SK-N-SH (cell line): ENCODE measurements around the gene TPPP. TPM values are rescaled to one million over a fixed set of nuclear protein-coding genes. Genes with fewer than 3 reads are reported as not detected.
A peak's percentile ranks its signal among the peaks of the same experiment; 100 is the strongest.

Experiments
- CTCF ChIA-PET: fragments of 300-600, 350-600 bp; formaldehyde crosslinking; extraction: SDS; loops from one replicate; lab custom pipeline; 2021; lab: Yijun Ruan, JAX
- POLR2A ChIA-PET: fragments of 350-600 bp; sonication (Branson Sonifier 250); formaldehyde crosslinking; extraction: SDS; loops from one replicate; lab custom pipeline; 2020; ENCODE audit warnings: antibody characterized with exemption, inconsistent platforms; lab: Yijun Ruan, JAX
- DNase-seq: peaks from one replicate; pipeline ENCODE4 v3.0.0; 2012
- H2AFZ ChIP-seq: fragments of 200-600 bp; sonication (generic); 2 replicates; pipeline ENCODE4 v1.8.1; 2016; ENCODE audit warnings: antibody characterized with exemption, mild to moderate bottlenecking, low read depth
- H3F3A ChIP-seq: fragments of 200-600 bp; sonication (generic); replicated peaks from 2 replicates; pipeline ENCODE3; 2016; ENCODE audit warnings: antibody characterized with exemption, mild to moderate bottlenecking; ENCODE audit not compliant: insufficient read depth
- H3K27ac ChIP-seq, 2 experiments: fragments of 200-500 bp in 1 of 2; fragments of 200-600 bp in 1 of 2; sonication (Bioruptor generic) in 1 of 2; sonication (generic), shearing (Covaris generic) in 1 of 2; 2 replicates each; pipeline versions ENCODE4 v1.5.1 to v1.6.1; 2014 to 2016; ENCODE audit warnings: low read depth in 2 of 2, inconsistent platforms in 1 of 2, low read length in 1 of 2, mild to moderate bottlenecking in 1 of 2, mixed read lengths in 1 of 2
- H3K27me3 ChIP-seq: fragments of 200-600 bp; sonication (generic), shearing (Covaris generic); 2 replicates; pipeline ENCODE4 v1.6.1; 2016; ENCODE audit warnings: mixed run types; ENCODE audit not compliant: insufficient read depth
- H3K36me3 ChIP-seq, 2 experiments: fragments of 200-500 bp in 1 of 2; fragments of 200-600 bp in 1 of 2; sonication (Bioruptor generic) in 1 of 2; sonication (generic) in 1 of 2; replicated peaks in 1 of 2; 2 replicates each; pipeline versions ENCODE3 to v1.5.1; 2014 to 2016; ENCODE audit warnings: low read length in 1 of 2, mild to moderate bottlenecking in 1 of 2; ENCODE audit not compliant: insufficient read depth in 2 of 2, control insufficient read depth in 1 of 2
- H3K4me1 ChIP-seq, 2 experiments: fragments of 200-500 bp in 1 of 2; fragments of 200-600 bp in 1 of 2; sonication (Bioruptor generic) in 1 of 2; sonication (generic), shearing (Covaris generic) in 1 of 2; 2 replicates each; pipeline versions ENCODE4 v1.5.1 to v1.6.1; 2014 to 2016; ENCODE audit warnings: low read depth in 1 of 2, low read length in 1 of 2, mixed run types in 1 of 2; ENCODE audit not compliant: insufficient read depth in 2 of 2, control insufficient read depth in 1 of 2
- H3K4me2 ChIP-seq: fragments of 200-600 bp; sonication (generic), shearing (Covaris generic); 2 replicates; pipeline ENCODE4 v1.6.1; 2017; ENCODE audit warnings: mixed run types
- H3K4me3 ChIP-seq, 2 experiments: fragments of 200-500 bp in 1 of 2; fragments of 200-600 bp in 1 of 2; sonication (Bioruptor generic) in 1 of 2; sonication (generic), shearing (Covaris generic) in 1 of 2; 2 replicates each; pipeline versions ENCODE4 v1.5.1 to v1.8.1; 2014 to 2016; ENCODE audit warnings: low read depth in 2 of 2, inconsistent platforms in 1 of 2, low read length in 1 of 2, mild to moderate bottlenecking in 1 of 2, mixed read lengths in 1 of 2, moderate library complexity in 1 of 2
- H3K79me2 ChIP-seq: fragments of 200-600 bp; sonication (generic); 2 replicates; pipeline ENCODE4 v1.8.1; 2017; ENCODE audit warnings: mild to moderate bottlenecking; ENCODE audit not compliant: insufficient read depth
- H3K9ac ChIP-seq: fragments of 200-600 bp; sonication (generic); 2 replicates; pipeline ENCODE4 v1.6.1; 2017; ENCODE audit warnings: mixed run types
- H3K9me2 ChIP-seq: fragments of 200-600 bp; sonication (generic); 2 replicates; pipeline ENCODE4 v1.6.1; 2017; ENCODE audit warnings: mixed run types
- H3K9me3 ChIP-seq: fragments of 200-600 bp; sonication (generic); 2 replicates; pipeline ENCODE4 v1.6.1; 2017; ENCODE audit warnings: mixed run types, mild to moderate bottlenecking, moderate library complexity
- H4K20me1 ChIP-seq: fragments of 200-600 bp; sonication (generic); 2 replicates; pipeline ENCODE4 v1.6.1; 2017; ENCODE audit warnings: mild to moderate bottlenecking, mixed run types; ENCODE audit not compliant: insufficient read depth
- EP300 ChIP-seq, 2 experiments: IDR thresholded peaks; 2 replicates each; pipeline versions ENCODE4 v1.4.0 to v1.6.1; 2012; ENCODE audit warnings: borderline replicate concordance in 1 of 2, low read depth in 1 of 2, low read length in 1 of 2
- FOXJ3 ChIP-seq: sonication (generic); formaldehyde crosslinking; IDR thresholded peaks from 2 replicates; pipeline ENCODE4 v1.5.1; 2020; ENCODE audit warnings: mild to moderate bottlenecking, missing genetic modification reagents
- GABPA ChIP-seq: IDR thresholded peaks from 2 replicates; pipeline ENCODE4 v1.4.0; 2012; ENCODE audit warnings: low read depth, mild to moderate bottlenecking
- GATA2 ChIP-seq: sonication (generic); formaldehyde crosslinking; IDR thresholded peaks from 2 replicates; pipeline ENCODE4 v1.5.0; 2020; ENCODE audit warnings: mild to moderate bottlenecking, missing genetic modification reagents
- MEF2A ChIP-seq: IDR thresholded peaks from 2 replicates; pipeline ENCODE4 v1.4.0; 2012; ENCODE audit warnings: low read depth, borderline replicate concordance
- POLR2AphosphoS5 ChIP-seq: IDR thresholded peaks from 2 replicates; pipeline ENCODE4 v1.6.1; 2012; ENCODE audit warnings: low read depth, low read length
- RAD21 ChIP-seq: IDR thresholded peaks from 2 replicates; pipeline ENCODE4 v1.6.1; 2012; ENCODE audit warnings: mild to moderate bottlenecking, low read length
- RCOR1 ChIP-seq: fragments of 150-350 bp; IDR thresholded peaks from 2 replicates; pipeline ENCODE4 v1.6.1; 2017; ENCODE audit warnings: antibody characterized with exemption, low read length
- RXRA ChIP-seq: IDR thresholded peaks from 2 replicates; pipeline ENCODE4 v1.4.0; 2012; ENCODE audit warnings: low read depth, mild to moderate bottlenecking, borderline replicate concordance
- TCF12 ChIP-seq: IDR thresholded peaks from 2 replicates; pipeline ENCODE4 v1.4.0; 2012
- WGBS: methylation state at CpG from one replicate; pipeline ENCODE4 v1.1.6; 2017; ENCODE audit warnings: low lambda C conversion rate; 5-methylcytosine and 5-hydroxymethylcytosine counted together
- polyA plus RNA-seq, 3 experiments: library from polyadenylated mRNA; depleted of rRNA; stranded (reverse); fragments of >200 nt; gene quantifications; 2 replicates each; pipeline ENCODE4 v1.2.3, GENCODE V29; 2012
- TF ChIP-seq, protein P1 (sequence below): fragments of 200-600 bp; sonication (generic); IDR thresholded peaks from 2 replicates; pipeline ENCODE4 v1.6.1; 2017; ENCODE audit warnings: antibody characterized with exemption, mild to moderate bottlenecking, moderate library complexity
- TF ChIP-seq, protein P2 (sequence below): IDR thresholded peaks from 2 replicates; pipeline ENCODE4 v1.4.0; 2012; ENCODE audit warnings: low read depth, borderline replicate concordance
- TF ChIP-seq, protein P3 (sequence below): IDR thresholded peaks from 2 replicates; pipeline ENCODE4 v1.6.1; 2012; ENCODE audit warnings: mild to moderate bottlenecking, low read depth, low read length, moderate library complexity
- TF ChIP-seq, protein P4 (sequence below): fragments of 150-350 bp; IDR thresholded peaks from 2 replicates; pipeline ENCODE4 v1.6.1; 2016; ENCODE audit warnings: mild to moderate bottlenecking, low read depth, low read length

Gene TPPP
- polyA plus RNA-seq, 1 of the 3 experiments (the other 2 are of a cell fraction) = 0.05 TPM

DNA sequence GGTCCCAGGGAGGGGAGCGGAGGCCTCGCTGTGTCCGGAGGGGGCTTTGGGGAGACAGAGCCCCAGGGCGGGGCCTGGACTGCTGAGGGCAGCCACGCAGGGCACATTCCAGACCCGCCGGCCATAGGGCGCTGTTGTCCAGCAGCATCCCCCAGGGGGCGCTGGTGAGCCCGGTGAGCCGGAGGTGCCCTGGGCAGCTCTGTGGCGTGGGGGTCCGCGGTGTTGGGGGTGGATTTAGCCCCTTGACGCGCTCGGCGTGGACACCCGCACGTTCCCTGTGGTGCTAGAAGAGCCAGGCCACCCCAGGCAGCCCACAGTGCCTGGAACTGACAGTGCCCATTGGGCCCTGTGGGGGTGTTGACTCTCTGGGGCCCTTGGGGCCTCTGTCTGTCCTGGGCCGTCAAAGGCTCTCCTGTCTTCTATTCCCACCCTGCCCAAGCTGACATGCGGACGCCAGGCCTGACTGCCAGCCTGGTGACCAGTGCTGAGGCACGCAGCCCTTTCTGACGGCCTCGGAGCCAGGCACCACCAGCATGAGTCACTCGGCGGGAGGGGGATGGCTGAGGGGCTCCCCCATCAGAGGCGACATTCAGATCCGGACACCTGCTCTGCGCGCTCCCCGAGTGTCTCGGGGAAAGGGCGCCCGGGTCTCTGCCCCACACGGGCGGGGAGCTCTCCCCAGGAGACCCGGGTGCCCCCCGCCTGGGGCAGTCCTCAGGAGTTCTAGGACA lies 23.9 kb downstream of the TPPP start:
- POLR2A ChIA-PET = interaction anchor here (0.6 kb wide), 1 partner anchor 47 kb away, joined by 4 read pairs; no protein-coding TSS in a partner anchor
- TF ChIP-seq GABPA (no peak), RAD21 (0 out of 2 replicates have a peak, but pooled peaks have one; percentile 8)
- TF ChIP-seq, protein P1, sequence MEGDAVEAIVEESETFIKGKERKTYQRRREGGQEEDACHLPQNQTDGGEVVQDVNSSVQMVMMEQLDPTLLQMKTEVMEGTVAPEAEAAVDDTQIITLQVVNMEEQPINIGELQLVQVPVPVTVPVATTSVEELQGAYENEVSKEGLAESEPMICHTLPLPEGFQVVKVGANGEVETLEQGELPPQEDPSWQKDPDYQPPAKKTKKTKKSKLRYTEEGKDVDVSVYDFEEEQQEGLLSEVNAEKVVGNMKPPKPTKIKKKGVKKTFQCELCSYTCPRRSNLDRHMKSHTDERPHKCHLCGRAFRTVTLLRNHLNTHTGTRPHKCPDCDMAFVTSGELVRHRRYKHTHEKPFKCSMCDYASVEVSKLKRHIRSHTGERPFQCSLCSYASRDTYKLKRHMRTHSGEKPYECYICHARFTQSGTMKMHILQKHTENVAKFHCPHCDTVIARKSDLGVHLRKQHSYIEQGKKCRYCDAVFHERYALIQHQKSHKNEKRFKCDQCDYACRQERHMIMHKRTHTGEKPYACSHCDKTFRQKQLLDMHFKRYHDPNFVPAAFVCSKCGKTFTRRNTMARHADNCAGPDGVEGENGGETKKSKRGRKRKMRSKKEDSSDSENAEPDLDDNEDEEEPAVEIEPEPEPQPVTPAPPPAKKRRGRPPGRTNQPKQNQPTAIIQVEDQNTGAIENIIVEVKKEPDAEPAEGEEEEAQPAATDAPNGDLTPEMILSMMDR = peak; percentile 65
- TF ChIP-seq, protein P2, sequence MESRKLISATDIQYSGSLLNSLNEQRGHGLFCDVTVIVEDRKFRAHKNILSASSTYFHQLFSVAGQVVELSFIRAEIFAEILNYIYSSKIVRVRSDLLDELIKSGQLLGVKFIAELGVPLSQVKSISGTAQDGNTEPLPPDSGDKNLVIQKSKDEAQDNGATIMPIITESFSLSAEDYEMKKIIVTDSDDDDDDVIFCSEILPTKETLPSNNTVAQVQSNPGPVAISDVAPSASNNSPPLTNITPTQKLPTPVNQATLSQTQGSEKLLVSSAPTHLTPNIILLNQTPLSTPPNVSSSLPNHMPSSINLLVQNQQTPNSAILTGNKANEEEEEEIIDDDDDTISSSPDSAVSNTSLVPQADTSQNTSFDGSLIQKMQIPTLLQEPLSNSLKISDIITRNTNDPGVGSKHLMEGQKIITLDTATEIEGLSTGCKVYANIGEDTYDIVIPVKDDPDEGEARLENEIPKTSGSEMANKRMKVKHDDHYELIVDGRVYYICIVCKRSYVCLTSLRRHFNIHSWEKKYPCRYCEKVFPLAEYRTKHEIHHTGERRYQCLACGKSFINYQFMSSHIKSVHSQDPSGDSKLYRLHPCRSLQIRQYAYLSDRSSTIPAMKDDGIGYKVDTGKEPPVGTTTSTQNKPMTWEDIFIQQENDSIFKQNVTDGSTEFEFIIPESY = 0 out of 2 replicates have a peak, but pooled peaks have one; percentile 25
- H3K9me3 ChIP-seq = no peaks in the 10 kb centered on the region
- DNase-seq = peak; percentile 71
- WGBS = 77% methylated on average over 6 of the region's 40 CpGs
- CTCF ChIA-PET = interaction anchor here (0.6 to 7.2 kb wide), 13 partner anchors 11 to 1133 kb away, joined by 3 to 88 read pairs (median 3); no protein-coding TSS in a partner anchor
- no peaks in the 10 kb centered on the region for H3F3A ChIP-seq
- no peaks in the 10 kb centered on the region for H3K9me2 ChIP-seq
- H2AFZ ChIP-seq = no peak overlapping the region
- no peak overlapping the region for H3K4me2 ChIP-seq
- H3K27ac ChIP-seq = no peak overlapping the region
- H4K20me1 ChIP-seq = 0 out of 2 replicates have a peak, but pooled peaks cover 3% of the 10 kb centered on the region
- H3K79me2 ChIP-seq = no peaks in the 10 kb centered on the region
- no peaks in the 10 kb centered on the region for H3K27me3 ChIP-seq
- H3K4me1 ChIP-seq = peaks cover 12 to 23% of the 10 kb centered on the region in 2 experiments; a peak in 2 of 4 replicates
- peaks cover 0 to 2% of the 10 kb centered on the region in 2 experiments for H3K36me3 ChIP-seq
- no peak overlapping the region for H3K9ac ChIP-seq
- H3K4me3 ChIP-seq = no peak overlapping the region

DNA sequence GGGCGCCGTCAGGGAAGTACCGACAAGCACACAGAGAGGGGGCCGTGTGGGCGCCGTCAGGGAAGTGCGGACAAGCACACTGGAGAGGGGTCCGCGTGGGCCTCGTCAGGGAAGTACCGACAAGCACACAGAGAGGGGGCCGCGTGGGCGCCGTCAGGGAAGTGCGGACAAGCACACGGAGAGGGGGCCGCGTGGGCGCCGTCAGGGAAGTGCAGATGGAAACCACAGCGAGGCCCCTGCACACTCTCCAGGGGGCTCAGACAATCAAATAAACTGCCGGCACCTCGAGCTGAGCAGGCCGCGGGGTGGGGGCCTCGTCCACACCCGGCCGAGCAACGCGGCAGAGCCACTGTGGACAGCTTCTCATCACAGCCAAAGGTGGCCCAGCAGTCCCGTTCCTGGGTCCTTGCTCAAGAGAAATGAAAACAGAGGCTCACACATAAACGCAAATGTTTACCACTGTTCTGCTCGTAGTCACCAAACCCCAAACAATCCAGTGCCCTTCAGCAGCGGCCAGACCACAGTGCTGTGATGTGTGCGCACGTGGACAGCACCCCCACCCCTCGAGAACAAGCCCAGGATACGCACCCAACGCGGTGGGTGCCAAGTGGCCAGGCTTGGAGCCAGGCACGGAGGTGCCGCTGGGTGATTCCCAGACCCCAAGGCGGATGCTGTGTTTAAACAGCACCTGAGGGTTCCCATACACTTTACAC lies 24.7 kb downstream of the TPPP start:
- Histone ChIP-seq H2AFZ (no peak overlapping the region), H3K27me3 (no peaks in the 10 kb centered on the region), H3K4me3 (no peak overlapping the region), H3K79me2 (no peaks in the 10 kb centered on the region), H3K9ac (no peak overlapping the region), H3K9me3 (no peaks in the 10 kb centered on the region), H3K27ac (no peak overlapping the region), H3K9me2 (no peaks in the 10 kb centered on the region), H3F3A (no peaks in the 10 kb centered on the region), H3K4me1 (peaks cover 12 to 23% of the 10 kb centered on the region in 2 experiments; a peak in 2 of 4 replicates), H3K36me3 (peaks cover 0 to 2% of the 10 kb centered on the region in 2 experiments), H3K4me2 (no peak overlapping the region), H4K20me1 (0 out of 2 replicates have a peak, but pooled peaks cover 3% of the 10 kb centered on the region)
- no peak for TF ChIP-seq GABPA
- TF ChIP-seq MEF2A = no peak
- no peak for TF ChIP-seq POLR2AphosphoS5
- TF ChIP-seq EP300 (IDR thresholded peaks at IDR 0.05; ENCODE audit: borderline replicate concordance in 1 of 2, low read depth in 1 of 2, low read length in 1 of 2) = no peak
- no peak for TF ChIP-seq GATA2 (CRISPR knock-in tag)
- TF ChIP-seq, protein P3, sequence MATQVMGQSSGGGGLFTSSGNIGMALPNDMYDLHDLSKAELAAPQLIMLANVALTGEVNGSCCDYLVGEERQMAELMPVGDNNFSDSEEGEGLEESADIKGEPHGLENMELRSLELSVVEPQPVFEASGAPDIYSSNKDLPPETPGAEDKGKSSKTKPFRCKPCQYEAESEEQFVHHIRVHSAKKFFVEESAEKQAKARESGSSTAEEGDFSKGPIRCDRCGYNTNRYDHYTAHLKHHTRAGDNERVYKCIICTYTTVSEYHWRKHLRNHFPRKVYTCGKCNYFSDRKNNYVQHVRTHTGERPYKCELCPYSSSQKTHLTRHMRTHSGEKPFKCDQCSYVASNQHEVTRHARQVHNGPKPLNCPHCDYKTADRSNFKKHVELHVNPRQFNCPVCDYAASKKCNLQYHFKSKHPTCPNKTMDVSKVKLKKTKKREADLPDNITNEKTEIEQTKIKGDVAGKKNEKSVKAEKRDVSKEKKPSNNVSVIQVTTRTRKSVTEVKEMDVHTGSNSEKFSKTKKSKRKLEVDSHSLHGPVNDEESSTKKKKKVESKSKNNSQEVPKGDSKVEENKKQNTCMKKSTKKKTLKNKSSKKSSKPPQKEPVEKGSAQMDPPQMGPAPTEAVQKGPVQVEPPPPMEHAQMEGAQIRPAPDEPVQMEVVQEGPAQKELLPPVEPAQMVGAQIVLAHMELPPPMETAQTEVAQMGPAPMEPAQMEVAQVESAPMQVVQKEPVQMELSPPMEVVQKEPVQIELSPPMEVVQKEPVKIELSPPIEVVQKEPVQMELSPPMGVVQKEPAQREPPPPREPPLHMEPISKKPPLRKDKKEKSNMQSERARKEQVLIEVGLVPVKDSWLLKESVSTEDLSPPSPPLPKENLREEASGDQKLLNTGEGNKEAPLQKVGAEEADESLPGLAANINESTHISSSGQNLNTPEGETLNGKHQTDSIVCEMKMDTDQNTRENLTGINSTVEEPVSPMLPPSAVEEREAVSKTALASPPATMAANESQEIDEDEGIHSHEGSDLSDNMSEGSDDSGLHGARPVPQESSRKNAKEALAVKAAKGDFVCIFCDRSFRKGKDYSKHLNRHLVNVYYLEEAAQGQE = no peak
- no peak for TF ChIP-seq RXRA
- TF ChIP-seq TCF12 = no peak
- no peak for TF ChIP-seq RCOR1
- TF ChIP-seq FOXJ3 (CRISPR knock-in tag) = no peak
- TF ChIP-seq, protein P4, sequence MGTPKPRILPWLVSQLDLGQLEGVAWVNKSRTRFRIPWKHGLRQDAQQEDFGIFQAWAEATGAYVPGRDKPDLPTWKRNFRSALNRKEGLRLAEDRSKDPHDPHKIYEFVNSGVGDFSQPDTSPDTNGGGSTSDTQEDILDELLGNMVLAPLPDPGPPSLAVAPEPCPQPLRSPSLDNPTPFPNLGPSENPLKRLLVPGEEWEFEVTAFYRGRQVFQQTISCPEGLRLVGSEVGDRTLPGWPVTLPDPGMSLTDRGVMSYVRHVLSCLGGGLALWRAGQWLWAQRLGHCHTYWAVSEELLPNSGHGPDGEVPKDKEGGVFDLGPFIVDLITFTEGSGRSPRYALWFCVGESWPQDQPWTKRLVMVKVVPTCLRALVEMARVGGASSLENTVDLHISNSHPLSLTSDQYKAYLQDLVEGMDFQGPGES = no peak
- ChIA-PET POLR2A (no interaction called here), CTCF (interaction anchor here (0.7 to 7.2 kb wide), 7 partner anchors 10 to 235 kb away, joined by 3 to 88 read pairs (median 3); no protein-coding TSS in a partner anchor)
- no peak for DNase-seq
- WGBS = 90% methylated on average over 34 of the region's 44 CpGs
